GM18951 (cell line): ENCODE data around the gene PRMT3.
"Not testable (repeated sequence)": the region's sequence is repeated elsewhere in the genome, so short reads cannot be mapped to it uniquely, and the experiment has no call there.

Experiments used
- POLR2A ChIP-seq: IDR thresholded peaks from 4 replicates; pipeline ENCODE4 v1.6.1; 2011; ENCODE audit warnings: mild to moderate bottlenecking; ENCODE audit not compliant: insufficient read length, insufficient read depth; ENCODE audit errors: extremely low read depth
- in situ Hi-C: fragments of 300-500 bp; cut with MboI; formaldehyde crosslinking; loops from one replicate; pipeline ENCODE4 v1.12.0; 2022; ENCODE audit warnings: low sequenced_read_pairs, mixed read lengths, inconsistent platforms; ENCODE audit not compliant: unreplicated experiment

Gene PRMT3

GRCh38 chr11:20457001-20457799 is 69.7 kb downstream of the PRMT3 start:
- in situ Hi-C loops, result no loop called here

DNA sequence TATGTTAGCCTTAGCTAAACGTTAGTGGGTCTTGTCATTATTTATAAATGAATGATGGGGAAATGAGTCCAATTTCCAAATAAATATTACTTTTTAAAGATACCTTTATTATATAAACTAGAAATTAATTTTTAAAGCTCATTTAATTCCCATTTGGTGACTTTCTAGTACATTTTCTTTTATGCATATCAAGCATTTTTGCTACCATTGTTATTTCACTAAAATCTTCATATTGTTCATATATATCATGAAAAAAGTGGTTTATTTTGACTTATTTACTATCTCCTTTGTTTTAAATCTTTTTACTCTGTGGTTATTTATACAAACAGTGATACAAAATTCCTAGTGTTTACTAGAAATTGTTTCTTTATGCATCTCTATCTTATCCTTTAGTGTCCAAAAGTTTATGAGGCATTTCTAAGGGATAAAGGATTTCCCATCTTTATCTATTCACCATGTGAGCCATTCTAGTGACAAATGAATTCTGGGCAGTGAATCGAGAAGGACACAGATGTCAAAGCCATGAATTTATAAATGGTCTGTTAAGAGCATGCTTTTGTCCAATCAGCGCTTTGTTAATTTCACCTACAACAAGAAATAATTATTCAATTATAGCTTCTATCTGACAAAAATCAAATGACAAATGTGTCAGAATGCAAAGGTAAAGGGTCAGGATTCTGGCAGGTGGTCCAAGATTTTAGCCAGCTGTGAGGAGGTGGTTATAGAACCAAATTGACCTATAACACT is 70.6 kb downstream of the PRMT3 start:
- in situ Hi-C loops, result no loop called here
- no peak for TF ChIP-seq POLR2A

More at GRCh38 chr11:20457001-20457799, 69.7 kb downstream of the PRMT3 start:
- TF ChIP-seq POLR2A, result no peak

- TF ChIP-seq POLR2A, result no peak
- in situ Hi-C loops, result no loop called here
Measured at GRCh38 chr11:20458905-20459632, 71.6 kb downstream of the PRMT3 start.

GRCh38 chr11:20459865-20460264 is 72.3 kb downstream of the PRMT3 start:
- in situ Hi-C loops, result no loop called here
- no peak for TF ChIP-seq POLR2A

- in situ Hi-C loops, result no loop called here
- no peak for TF ChIP-seq POLR2A
Measured at GRCh38 chr11:20464518-20464917, 77.0 kb downstream of the PRMT3 start.

- no peak for TF ChIP-seq POLR2A
- in situ Hi-C loops, result no loop called here
Measured at GRCh38 chr11:20467487-20468185, 80.1 kb downstream of the PRMT3 start.

GRCh38 chr11:20470348-20470747 is 82.8 kb downstream of the PRMT3 start:
- TF ChIP-seq POLR2A, result no peak
- in situ Hi-C loops, result no loop called here

GRCh38 chr11:20471929-20472328 is 84.4 kb downstream of the PRMT3 start:
- in situ Hi-C loops, result not testable (repeated sequence)

DNA sequence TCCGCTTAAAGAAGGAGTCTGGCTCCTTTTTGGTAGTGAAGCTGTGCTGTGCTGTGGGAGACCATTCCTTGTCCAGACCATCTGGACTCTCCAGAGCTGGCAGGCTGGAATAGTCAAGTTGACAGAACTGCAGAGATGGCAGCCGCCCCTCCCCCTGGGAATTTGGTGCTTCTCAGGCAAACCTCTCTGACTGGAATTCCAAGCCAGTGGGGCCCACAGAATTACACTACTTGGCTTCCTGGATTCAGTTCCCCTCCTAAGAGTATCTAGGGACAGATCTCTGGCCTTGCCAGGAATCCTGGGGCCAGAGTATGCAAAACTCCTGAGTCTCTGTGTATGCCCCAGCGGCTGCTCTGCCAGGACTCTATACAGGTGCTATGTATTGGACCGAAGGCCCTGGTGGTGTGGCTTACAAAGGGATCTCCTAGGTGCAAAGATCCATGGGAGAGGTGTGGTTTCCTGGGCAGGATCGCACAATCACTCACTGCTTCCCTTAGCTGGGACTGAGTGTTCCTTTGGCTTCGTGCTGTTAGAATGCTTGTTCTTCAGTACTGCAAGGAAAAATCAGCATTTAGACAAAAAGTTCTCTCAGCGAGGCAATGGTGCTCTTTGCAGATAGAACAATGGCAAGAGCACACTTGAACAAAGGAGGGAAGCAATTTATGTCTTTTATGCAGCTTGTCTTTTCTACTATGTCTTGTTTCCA is 86.8 kb downstream of the PRMT3 start:
- TF ChIP-seq POLR2A, result no peak
- in situ Hi-C loops, result no loop called here

DNA sequence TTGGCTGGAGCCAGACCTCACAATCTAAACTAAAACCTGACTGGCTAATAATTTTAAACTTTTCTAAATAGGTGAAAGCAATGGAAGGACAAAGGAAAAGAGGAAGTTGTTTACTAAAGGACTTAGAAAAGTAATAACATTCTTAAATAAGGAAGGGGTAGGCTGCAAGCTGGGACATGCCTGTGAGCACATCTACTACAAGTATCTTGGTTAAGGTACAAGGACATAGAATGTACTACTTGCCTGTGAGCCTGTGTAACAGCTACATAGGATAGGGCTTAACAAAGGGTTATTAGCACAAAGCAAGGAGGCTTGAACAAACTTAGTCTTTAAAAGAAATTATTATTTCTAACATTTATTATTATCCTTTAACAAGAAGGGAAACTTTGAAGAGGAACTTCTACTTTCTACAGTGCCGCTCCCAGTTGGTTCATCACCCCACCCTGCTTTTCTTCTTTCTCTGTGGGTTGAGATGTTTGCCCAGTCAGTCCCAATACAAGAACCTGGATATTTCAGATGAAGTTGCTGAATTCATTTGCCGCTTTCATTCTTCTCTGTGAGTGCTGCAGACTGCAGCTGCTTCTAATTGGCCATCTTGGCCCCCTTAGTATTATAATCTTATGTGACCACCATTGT is 87.5 kb downstream of the PRMT3 start:
- no peak for TF ChIP-seq POLR2A
- in situ Hi-C loops, result no loop called here

DNA sequence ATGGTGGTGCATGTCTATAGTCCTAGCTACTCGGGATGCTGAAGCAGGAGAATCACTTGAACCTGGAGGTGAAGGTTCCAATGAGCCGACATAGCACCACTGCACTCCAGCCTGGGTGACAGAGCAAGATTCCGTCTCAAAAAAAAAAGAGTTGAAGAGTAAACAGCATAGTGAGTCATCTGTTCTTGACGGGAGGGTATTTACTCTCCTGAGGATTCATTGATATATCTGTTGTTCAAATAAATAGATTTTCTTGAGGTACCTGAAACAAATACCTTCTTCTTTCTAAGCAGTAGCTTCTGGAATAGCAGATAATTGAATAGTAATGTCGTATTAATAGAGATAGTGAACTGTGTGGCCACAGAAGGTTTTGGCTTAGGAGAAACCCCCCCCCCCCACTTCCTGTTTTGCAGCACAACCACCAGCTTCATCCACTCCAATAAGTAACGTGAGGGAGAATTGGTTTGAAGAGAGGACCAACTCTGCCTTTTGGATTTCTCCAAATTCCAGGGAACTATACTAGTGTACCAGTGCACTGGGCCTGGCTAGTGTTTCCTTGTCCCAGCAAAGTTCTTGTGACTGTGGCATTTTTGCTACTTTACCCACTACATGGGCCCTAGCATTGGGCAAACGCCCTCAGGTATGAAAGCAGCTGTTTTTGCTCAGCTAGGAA is 90.0 kb downstream of the PRMT3 start:
- in situ Hi-C loops, result no loop called here
- TF ChIP-seq POLR2A, result no peak
